H1 (cell line): ENCODE results near the gene LRRC63. TPM values are rescaled to one million over a fixed set of nuclear protein-coding genes. Genes with fewer than 3 reads are reported as not detected.

Experiments
- RBBP5 ChIP-seq: IDR thresholded peaks from 2 replicates; pipeline ENCODE4 v1.7.1; 2012; ENCODE audit warnings: low read depth, mild to moderate bottlenecking, inconsistent platforms, low read length, moderate library complexity, borderline replicate concordance
- RFX5 ChIP-seq: IDR thresholded peaks from 2 replicates; pipeline ENCODE4 v1.6.1; 2011; ENCODE audit warnings: low read depth, low read length, improper control_type of control experiment, borderline replicate concordance
- SIRT6 ChIP-seq: IDR thresholded peaks from one replicate; pipeline ENCODE4 v1.7.1; 2012; ENCODE audit warnings: low read length, inconsistent platforms
- YY1 ChIP-seq: IDR thresholded peaks from 2 replicates; pipeline ENCODE4 v1.6.1; 2011; ENCODE audit warnings: low read depth, mild to moderate bottlenecking, low read length
- polyA plus RNA-seq, 7 experiments: library from polyadenylated mRNA; depleted of rRNA in 3 of 7; stranded (reverse) in 5 of 7; unstranded in 2 of 7; fragments of >200 nt in 5 of 7; fragments of 200-250 nt in 2 of 7; gene quantifications; 1 replicate in 5 of 7; 2 replicates in 1 of 7; 4 replicates in 1 of 7; pipeline versions ENCODE4 v1.2.1 to v1.2.3, GENCODE V29; 2011 to 2013; ENCODE audit warnings: missing spikeins in 2 of 7, mixed read lengths in 2 of 7
- total RNA-seq: library from RNA; stranded (reverse); fragmentation: NEBNext Ultra II Directional; extraction: Animal tissue kit (Norgen Biotek cat#: 25700); gene quantifications from 2 replicates; pipeline ENCODE4 v1.2.1, GENCODE V29; 2021
- TF ChIP-seq, protein P1 (sequence below): IDR thresholded peaks from 2 replicates; pipeline ENCODE4 v1.6.1; 2012; ENCODE audit warnings: inconsistent platforms

LRRC63 gene
- total and polyA plus RNA-seq, 2 of the 8 experiments (the other 6 are each of a cell fraction or from before 2014, with no cell fraction given): not detected

DNA sequence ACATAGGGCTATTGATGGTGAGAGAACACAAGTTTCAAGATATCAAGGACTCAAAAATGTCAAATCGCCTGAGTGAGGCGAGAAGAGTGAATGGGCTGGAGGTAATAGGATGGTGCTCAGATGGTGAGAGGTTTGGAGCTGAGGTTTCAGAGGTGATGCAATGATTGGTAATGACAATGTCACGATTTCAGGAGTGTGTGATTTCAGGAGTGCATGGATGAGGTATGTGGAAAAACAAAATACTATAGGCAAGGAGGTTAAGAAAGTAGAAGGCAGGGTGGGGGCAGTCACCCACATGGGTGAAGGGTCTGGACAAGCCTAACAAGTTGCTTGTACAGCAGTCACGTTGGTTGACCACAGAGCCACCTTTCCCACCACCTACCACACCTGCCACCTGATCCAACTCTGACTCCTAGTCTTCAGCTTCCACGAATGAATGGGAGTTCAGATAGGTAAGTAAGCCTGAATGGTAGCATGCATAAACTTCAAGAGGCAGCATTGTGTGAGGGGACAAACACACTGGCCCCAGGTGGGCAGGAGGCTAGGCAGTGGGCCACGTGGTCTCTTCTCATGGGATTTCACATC lies 103.9 kb downstream of the LRRC63 start (continued):
- TF ChIP-seq, protein P1, sequence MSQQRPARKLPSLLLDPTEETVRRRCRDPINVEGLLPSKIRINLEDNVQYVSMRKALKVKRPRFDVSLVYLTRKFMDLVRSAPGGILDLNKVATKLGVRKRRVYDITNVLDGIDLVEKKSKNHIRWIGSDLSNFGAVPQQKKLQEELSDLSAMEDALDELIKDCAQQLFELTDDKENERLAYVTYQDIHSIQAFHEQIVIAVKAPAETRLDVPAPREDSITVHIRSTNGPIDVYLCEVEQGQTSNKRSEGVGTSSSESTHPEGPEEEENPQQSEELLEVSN: no peak
- TF ChIP-seq RBBP5 (no peak), SIRT6 (no peak), YY1 (no peak), RFX5 (no peak)
